Caco-2 (cell line): ENCODE measurements around the gene ADGRL4. TPM values are rescaled to one million over a fixed set of nuclear protein-coding genes. Genes with fewer than 3 reads are reported as not detected.
"Not testable (repeated sequence)": the region's sequence is repeated elsewhere in the genome, so short reads cannot be mapped to it uniquely, and the experiment has no call there.

ENCODE experiments used
- BruUV-seq: library from RNA; stranded (reverse); fragments of 400-500 nt; replicated peaks from 2 replicates; lab custom pipeline; 2021; lab: Mats Ljungman, UMichigan
- CTCF ChIA-PET: fragments of 300-600 bp; sonication (Branson Sonifier 250); formaldehyde crosslinking; loops from one replicate; lab custom pipeline; 2022; ENCODE audit warnings: antibody characterized with exemption; lab: Charles Lee
- POLR2A ChIA-PET: fragments of 300-600 bp; sonication (Branson Sonifier 250); formaldehyde crosslinking; loops from one replicate; lab custom pipeline; 2022; ENCODE audit warnings: antibody characterized with exemption; lab: Charles Lee
- DNase-seq, 2 experiments: peaks; one replicate each; pipeline versions ENCODE4 v3.0.0 to v3.0.0-alpha.2; 2020 to 2022
- H3K27me3 ChIP-seq: replicated peaks from 2 replicates; pipeline ENCODE4 v1.6.0; 2011; ENCODE audit warnings: low read length; ENCODE audit not compliant: control insufficient read depth, insufficient read depth
- H3K36me3 ChIP-seq: 2 replicates; pipeline ENCODE4 v1.5.1; 2011; ENCODE audit warnings: low read length; ENCODE audit not compliant: control insufficient read depth, insufficient read depth
- H3K4me1 ChIP-seq: fragments of 250-450 bp; sonication (Bioruptor Pico); 2 replicates; pipeline ENCODE4 v1.5.1; 2020; ENCODE audit warnings: mild to moderate bottlenecking
- H3K4me3 ChIP-seq: 2 replicates; pipeline ENCODE4 v1.5.1; 2011; ENCODE audit warnings: low read depth, mild to moderate bottlenecking, control low read depth, low read length
- H3K9me3 ChIP-seq: fragments of 250-450 bp; sonication (Bioruptor Pico); 2 replicates; pipeline ENCODE4 v1.5.1; 2020; ENCODE audit warnings: mild to moderate bottlenecking, moderate library complexity
- H3K27ac Mint-ChIP-seq: one replicate; pipeline ENCODE4 v1.8.0; 2022; ENCODE audit warnings: mixed read lengths; ENCODE audit not compliant: unreplicated experiment
- H3K27me3 Mint-ChIP-seq: one replicate; pipeline ENCODE4 v1.8.0; 2022; ENCODE audit warnings: mixed read lengths; ENCODE audit not compliant: insufficient read depth, unreplicated experiment
- H3K36me3 Mint-ChIP-seq: one replicate; pipeline ENCODE4 v1.8.0; 2022; ENCODE audit warnings: mild to moderate bottlenecking, mixed read lengths; ENCODE audit not compliant: insufficient read depth, unreplicated experiment
- H3K4me1 Mint-ChIP-seq: one replicate; pipeline ENCODE4 v1.8.0; 2022; ENCODE audit warnings: low read depth, mixed read lengths; ENCODE audit not compliant: unreplicated experiment
- H3K4me3 Mint-ChIP-seq: one replicate; pipeline ENCODE4 v1.8.0; 2022; ENCODE audit warnings: mild to moderate bottlenecking, moderate library complexity, mixed read lengths; ENCODE audit not compliant: unreplicated experiment
- H3K9me3 Mint-ChIP-seq: one replicate; pipeline ENCODE4 v1.8.0; 2022; ENCODE audit warnings: mixed read lengths; ENCODE audit not compliant: unreplicated experiment
- CTCF ChIP-seq, 2 experiments: fragments of 200-600 bp in 1 of 2; IDR thresholded peaks; 1 replicate in 1 of 2; 2 replicates in 1 of 2; pipeline versions ENCODE4 v1.5.1 to v1.8.0; 2011 to 2022; ENCODE audit warnings: antibody characterized with exemption in 1 of 2, control low read depth in 1 of 2, inconsistent platforms in 1 of 2, low read depth in 1 of 2, low read length in 1 of 2, mild to moderate bottlenecking in 1 of 2, moderate library complexity in 1 of 2; ENCODE audit not compliant: insufficient read depth in 1 of 2, severe bottlenecking in 1 of 2, unreplicated experiment in 1 of 2
- intact Hi-C: fragments of 100-400 bp; cut with micrococcal nuclease; formaldehyde crosslinking; loops from one replicate; pipeline ENCODE4 v1.10.0; 2022; ENCODE audit not compliant: unreplicated experiment
- total RNA-seq: library from RNA; stranded (reverse); gene quantifications from 2 replicates; pipeline ENCODE4 v1.2.3, GENCODE V29; 2022

Gene ADGRL4
- total RNA-seq, 1 experiment from 2014 or later, result not detected

DNA sequence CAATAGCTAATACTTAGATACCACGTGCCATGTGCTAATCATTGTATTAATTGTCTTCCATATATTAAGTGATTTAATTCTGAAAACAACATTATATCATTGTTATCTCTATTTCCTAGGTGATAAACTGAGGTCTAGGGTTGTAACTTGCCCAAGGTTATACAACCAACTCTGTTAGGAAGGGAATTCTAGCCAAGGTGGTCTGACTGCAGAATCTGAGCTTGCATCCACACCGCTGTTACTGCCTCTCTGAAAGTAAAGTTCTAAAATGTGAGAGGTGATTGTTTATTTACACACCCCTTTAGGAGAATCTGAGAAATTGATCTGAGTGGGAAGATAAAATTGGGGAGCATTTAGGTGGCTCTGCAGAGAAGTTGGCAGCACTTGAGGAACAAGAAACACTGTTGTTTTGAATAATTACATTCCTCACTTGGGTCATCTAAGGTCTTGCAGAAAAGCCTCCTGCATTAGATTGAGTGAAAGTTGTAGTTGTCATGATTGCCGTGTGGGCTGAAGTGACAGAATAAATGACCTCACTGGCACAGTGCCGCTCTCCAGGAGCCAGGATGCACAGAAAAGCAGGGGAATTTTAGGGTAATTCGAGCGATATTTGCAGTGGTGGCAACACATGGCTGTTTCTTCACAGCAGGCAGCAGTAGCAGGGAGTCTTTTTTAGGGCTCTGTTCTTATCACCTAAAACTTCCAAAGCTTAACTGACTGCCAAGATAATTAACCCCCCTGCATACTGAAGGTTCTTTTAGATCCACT lies 121.7 kb downstream of the ADGRL4 start:
- no peak overlapping the region for H3K4me3 Mint-ChIP-seq
- no TSS peak for BruUV-seq
- Histone ChIP-seq H3K27me3 (no peaks in the 10 kb centered on the region), H3K9me3 (no peaks in the 10 kb centered on the region), H3K36me3 (no peaks in the 10 kb centered on the region), H3K4me1 (no peaks in the 10 kb centered on the region), H3K4me3 (no peak overlapping the region)
- H3K36me3 Mint-ChIP-seq, result no peaks in the 10 kb centered on the region
- H3K9me3 Mint-ChIP-seq, result no peaks in the 10 kb centered on the region
- no peak overlapping the region for H3K27ac Mint-ChIP-seq
- no peak for TF ChIP-seq CTCF (IDR thresholded peaks at IDR 0.05; ENCODE audit: insufficient read depth in 1 of 2, low read depth in 1 of 2, low read length in 1 of 2, severe bottlenecking in 1 of 2, unreplicated experiment in 1 of 2)
- no peaks in the 10 kb centered on the region for H3K27me3 Mint-ChIP-seq
- ChIA-PET CTCF (no interaction called here), POLR2A (no interaction called here)
- DNase-seq, result no peak
- no peaks in the 10 kb centered on the region for H3K4me1 Mint-ChIP-seq
- intact Hi-C loops, result no loop called here

- Histone ChIP-seq H3K9me3 (no peaks in the 10 kb centered on the region), H3K4me1 (no peaks in the 10 kb centered on the region), H3K27me3 (no peaks in the 10 kb centered on the region), H3K36me3 (no peaks in the 10 kb centered on the region), H3K4me3 (no peak overlapping the region)
- Mint-ChIP-seq H3K36me3 (no peaks in the 10 kb centered on the region), H3K4me3 (no peak overlapping the region), H3K27me3 (no peaks in the 10 kb centered on the region), H3K4me1 (no peaks in the 10 kb centered on the region), H3K9me3 (no peaks in the 10 kb centered on the region), H3K27ac (no peak overlapping the region)
- ChIA-PET POLR2A (no interaction called here), CTCF (no interaction called here)
- no peak for DNase-seq
- intact Hi-C loops, result no loop called here
- TF ChIP-seq CTCF (IDR thresholded peaks at IDR 0.05; ENCODE audit: insufficient read depth in 1 of 2, low read depth in 1 of 2, low read length in 1 of 2, severe bottlenecking in 1 of 2, unreplicated experiment in 1 of 2), result no peak
- no TSS peak for BruUV-seq
These were observed 126.3 kb downstream of the ADGRL4 start for GRCh38 chr1:78880223-78880622.

DNA sequence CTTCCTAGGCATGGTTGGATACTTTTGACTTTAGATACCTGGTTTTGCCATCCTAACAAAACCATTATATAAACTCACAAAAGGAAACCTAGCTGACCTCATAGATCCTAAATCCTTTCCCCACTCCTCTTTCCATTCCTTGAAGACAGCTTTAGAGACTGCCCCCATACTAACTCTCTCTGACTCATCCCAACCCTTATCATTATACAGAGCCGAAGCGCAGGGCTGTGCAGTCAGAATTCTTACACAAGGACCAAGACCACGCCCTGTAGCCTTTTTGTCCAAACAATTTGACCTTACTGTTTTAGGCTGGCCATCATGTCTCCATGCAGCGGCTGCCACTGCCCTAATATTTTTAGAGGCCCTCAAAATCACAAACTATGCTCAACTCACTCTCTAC lies 130.5 kb downstream of the ADGRL4 start:
- H3K9me3 ChIP-seq, H3K27ac Mint-ChIP-seq, POLR2A ChIA-PET, CTCF ChIA-PET, H3K27me3 Mint-ChIP-seq, H3K27me3 ChIP-seq, H3K9me3 Mint-ChIP-seq, H3K4me3 ChIP-seq, BruUV-seq, H3K4me1 ChIP-seq, H3K4me1 Mint-ChIP-seq, H3K4me3 Mint-ChIP-seq, H3K36me3 ChIP-seq, intact Hi-C loops, H3K36me3 Mint-ChIP-seq, DNase-seq: not testable (repeated sequence)

- H3K4me3 ChIP-seq, H3K36me3 Mint-ChIP-seq, BruUV-seq, H3K27me3 ChIP-seq, H3K27ac Mint-ChIP-seq, H3K4me1 Mint-ChIP-seq, H3K4me1 ChIP-seq, DNase-seq, CTCF ChIA-PET, H3K9me3 Mint-ChIP-seq, intact Hi-C loops, H3K27me3 Mint-ChIP-seq, POLR2A ChIA-PET, H3K9me3 ChIP-seq, H3K36me3 ChIP-seq, H3K4me3 Mint-ChIP-seq: not testable (repeated sequence)
These were observed 133.7 kb downstream of the ADGRL4 start for GRCh38 chr1:78872801-78873200.
